M059J (cell line): ENCODE measurements around the gene KBTBD12. TPM values are rescaled to one million over a fixed set of nuclear protein-coding genes. Genes with fewer than 3 reads are reported as not detected.

Experiments
- DNase-seq: peaks from one replicate; pipeline ENCODE4 v3.0.0-alpha.2; 2012; ENCODE audit warnings: low read depth
- total RNA-seq: library from RNA; depleted of rRNA; stranded (reverse); fragments of >200 nt; shearing (Covaris generic); gene quantifications from 2 replicates; pipeline ENCODE4 v1.2.3, GENCODE V29; 2014

The KBTBD12 gene
- total RNA-seq, 1 experiment from 2014 or later: 0.57 TPM

GRCh38 chr3:127985655-127986225 is 70.7 kb downstream of the KBTBD12 start:
- DNase-seq: no peak

GRCh38 chr3:127986803-127987202 is 71.8 kb downstream of the KBTBD12 start:
- DNase-seq: no peak

GRCh38 chr3:127987309-127987995 is 72.4 kb downstream of the KBTBD12 start:
- no peak for DNase-seq

- DNase-seq: peak; percentile 75
Observed at GRCh38 chr3:127988770-127989557, 73.9 kb downstream of the KBTBD12 start.

- DNase-seq: no peak
Observed at GRCh38 chr3:127990051-127990450, 75.0 kb downstream of the KBTBD12 start.

GRCh38 chr3:127990461-127990860 is 75.4 kb downstream of the KBTBD12 start:
- DNase-seq: no peak

- no peak for DNase-seq
Observed at GRCh38 chr3:127991251-127991650, 76.2 kb downstream of the KBTBD12 start.

GRCh38 chr3:127991681-127992080 is 76.6 kb downstream of the KBTBD12 start:
- DNase-seq: no peak

GRCh38 chr3:127992127-127992526 is 77.1 kb downstream of the KBTBD12 start:
- no peak for DNase-seq

- no peak for DNase-seq
Observed at GRCh38 chr3:127994011-127994410, 79.0 kb downstream of the KBTBD12 start.

GRCh38 chr3:127997016-127997415 is 82.0 kb downstream of the KBTBD12 start:
- no peak for DNase-seq

- no peak for DNase-seq
Observed at GRCh38 chr3:127997961-127998360, 82.9 kb downstream of the KBTBD12 start.

GRCh38 chr3:127998596-127998995 is 83.6 kb downstream of the KBTBD12 start:
- no peak for DNase-seq

GRCh38 chr3:127999509-128000106 is 84.6 kb downstream of the KBTBD12 start:
- DNase-seq: no peak

- no peak for DNase-seq
Observed at GRCh38 chr3:128001576-128001975, 86.5 kb downstream of the KBTBD12 start.

- no peak for DNase-seq
Observed at GRCh38 chr3:128004661-128005060, 89.6 kb downstream of the KBTBD12 start.

- no peak for DNase-seq
Observed at GRCh38 chr3:128006061-128007032, 91.3 kb downstream of the KBTBD12 start.

GRCh38 chr3:128007033-128007424 is 92.0 kb downstream of the KBTBD12 start:
- no peak for DNase-seq

- DNase-seq: no peak
Observed at GRCh38 chr3:128009952-128010846, 95.2 kb downstream of the KBTBD12 start.

GRCh38 chr3:128011140-128011539 is 96.1 kb downstream of the KBTBD12 start:
- peak; percentile 43 for DNase-seq
